ENCODE measurements around the gene ANKS1B.

DNA sequence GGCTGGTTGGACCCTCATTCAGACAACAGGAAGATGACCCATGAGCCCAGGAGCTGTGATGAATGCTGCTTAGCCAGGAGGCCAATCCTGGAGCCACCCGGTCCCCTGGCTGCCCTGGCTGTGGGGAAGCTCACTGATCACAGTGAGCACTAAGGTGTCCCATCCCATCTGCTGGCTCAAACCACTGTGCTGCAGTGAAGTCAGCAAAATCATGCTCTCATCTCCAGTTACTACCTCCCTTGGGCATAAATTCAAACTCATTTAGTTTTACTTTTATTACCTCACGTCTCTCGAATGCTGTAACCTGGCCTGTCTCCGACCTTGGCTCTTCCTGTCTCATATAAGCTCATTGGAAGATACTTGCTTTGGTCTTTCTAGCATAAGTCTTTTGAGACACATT, 1227.3 kb downstream of the ANKS1B start:
- TF ChIP-seq, protein P1, sequence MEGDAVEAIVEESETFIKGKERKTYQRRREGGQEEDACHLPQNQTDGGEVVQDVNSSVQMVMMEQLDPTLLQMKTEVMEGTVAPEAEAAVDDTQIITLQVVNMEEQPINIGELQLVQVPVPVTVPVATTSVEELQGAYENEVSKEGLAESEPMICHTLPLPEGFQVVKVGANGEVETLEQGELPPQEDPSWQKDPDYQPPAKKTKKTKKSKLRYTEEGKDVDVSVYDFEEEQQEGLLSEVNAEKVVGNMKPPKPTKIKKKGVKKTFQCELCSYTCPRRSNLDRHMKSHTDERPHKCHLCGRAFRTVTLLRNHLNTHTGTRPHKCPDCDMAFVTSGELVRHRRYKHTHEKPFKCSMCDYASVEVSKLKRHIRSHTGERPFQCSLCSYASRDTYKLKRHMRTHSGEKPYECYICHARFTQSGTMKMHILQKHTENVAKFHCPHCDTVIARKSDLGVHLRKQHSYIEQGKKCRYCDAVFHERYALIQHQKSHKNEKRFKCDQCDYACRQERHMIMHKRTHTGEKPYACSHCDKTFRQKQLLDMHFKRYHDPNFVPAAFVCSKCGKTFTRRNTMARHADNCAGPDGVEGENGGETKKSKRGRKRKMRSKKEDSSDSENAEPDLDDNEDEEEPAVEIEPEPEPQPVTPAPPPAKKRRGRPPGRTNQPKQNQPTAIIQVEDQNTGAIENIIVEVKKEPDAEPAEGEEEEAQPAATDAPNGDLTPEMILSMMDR (IDR thresholded peaks at IDR 0.05), result no peak
- no peak for TF ChIP-seq POLR2A (IDR thresholded peaks at IDR 0.05)

All from Peyer's patch (tissue), 4 donors.